ENCODE measurements around the gene CHD3.

DNA sequence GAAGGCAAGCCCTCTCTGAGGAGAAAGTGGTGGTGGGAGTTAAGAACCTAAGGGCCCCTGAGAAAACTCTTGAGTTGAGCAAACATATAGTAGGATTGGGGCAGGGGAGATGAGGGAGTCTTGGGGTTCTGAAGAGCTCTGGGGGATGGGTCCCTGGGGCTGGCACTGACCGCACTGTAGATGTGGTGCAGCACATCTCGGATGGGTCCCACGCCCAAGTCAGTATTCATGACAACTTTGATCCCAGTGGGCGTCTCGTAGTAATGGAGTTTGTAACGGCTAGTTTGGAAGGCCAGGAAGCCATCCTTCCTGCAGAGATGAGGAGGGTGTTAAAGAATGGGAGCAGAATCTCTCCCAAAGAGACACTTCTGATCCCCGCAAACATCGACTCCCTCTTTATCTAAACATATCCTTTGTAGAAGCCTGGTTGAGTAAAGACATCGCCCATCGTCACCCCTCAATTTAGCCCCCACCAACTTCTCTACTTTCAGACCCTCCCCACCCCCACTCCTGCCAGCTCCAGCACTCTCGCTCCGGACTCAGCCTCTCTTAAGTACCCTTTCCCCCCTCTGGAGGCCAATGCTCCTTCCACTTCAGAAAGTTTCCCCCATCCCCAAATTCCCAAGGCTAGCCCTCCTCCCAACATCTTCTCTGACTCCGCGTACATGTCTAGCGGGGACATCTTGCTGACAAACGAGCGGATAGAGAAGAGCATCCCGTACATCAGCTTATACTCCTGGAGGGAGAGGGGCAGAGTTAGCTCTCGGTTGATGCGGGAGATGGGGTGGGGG is 42.4 kb downstream of the CHD3 start:
- TF ChIP-seq, protein P1, sequence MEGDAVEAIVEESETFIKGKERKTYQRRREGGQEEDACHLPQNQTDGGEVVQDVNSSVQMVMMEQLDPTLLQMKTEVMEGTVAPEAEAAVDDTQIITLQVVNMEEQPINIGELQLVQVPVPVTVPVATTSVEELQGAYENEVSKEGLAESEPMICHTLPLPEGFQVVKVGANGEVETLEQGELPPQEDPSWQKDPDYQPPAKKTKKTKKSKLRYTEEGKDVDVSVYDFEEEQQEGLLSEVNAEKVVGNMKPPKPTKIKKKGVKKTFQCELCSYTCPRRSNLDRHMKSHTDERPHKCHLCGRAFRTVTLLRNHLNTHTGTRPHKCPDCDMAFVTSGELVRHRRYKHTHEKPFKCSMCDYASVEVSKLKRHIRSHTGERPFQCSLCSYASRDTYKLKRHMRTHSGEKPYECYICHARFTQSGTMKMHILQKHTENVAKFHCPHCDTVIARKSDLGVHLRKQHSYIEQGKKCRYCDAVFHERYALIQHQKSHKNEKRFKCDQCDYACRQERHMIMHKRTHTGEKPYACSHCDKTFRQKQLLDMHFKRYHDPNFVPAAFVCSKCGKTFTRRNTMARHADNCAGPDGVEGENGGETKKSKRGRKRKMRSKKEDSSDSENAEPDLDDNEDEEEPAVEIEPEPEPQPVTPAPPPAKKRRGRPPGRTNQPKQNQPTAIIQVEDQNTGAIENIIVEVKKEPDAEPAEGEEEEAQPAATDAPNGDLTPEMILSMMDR (IDR thresholded peaks at IDR 0.05): no peak
- TF ChIP-seq POLR2AphosphoS5 (IDR thresholded peaks at IDR 0.05; ENCODE audit: low read depth, low read length): no peak
- no peak for TF ChIP-seq SIN3A (IDR thresholded peaks at IDR 0.05; ENCODE audit: borderline replicate concordance, insufficient read depth, low read depth, low read length)
- TF ChIP-seq, protein P2, sequence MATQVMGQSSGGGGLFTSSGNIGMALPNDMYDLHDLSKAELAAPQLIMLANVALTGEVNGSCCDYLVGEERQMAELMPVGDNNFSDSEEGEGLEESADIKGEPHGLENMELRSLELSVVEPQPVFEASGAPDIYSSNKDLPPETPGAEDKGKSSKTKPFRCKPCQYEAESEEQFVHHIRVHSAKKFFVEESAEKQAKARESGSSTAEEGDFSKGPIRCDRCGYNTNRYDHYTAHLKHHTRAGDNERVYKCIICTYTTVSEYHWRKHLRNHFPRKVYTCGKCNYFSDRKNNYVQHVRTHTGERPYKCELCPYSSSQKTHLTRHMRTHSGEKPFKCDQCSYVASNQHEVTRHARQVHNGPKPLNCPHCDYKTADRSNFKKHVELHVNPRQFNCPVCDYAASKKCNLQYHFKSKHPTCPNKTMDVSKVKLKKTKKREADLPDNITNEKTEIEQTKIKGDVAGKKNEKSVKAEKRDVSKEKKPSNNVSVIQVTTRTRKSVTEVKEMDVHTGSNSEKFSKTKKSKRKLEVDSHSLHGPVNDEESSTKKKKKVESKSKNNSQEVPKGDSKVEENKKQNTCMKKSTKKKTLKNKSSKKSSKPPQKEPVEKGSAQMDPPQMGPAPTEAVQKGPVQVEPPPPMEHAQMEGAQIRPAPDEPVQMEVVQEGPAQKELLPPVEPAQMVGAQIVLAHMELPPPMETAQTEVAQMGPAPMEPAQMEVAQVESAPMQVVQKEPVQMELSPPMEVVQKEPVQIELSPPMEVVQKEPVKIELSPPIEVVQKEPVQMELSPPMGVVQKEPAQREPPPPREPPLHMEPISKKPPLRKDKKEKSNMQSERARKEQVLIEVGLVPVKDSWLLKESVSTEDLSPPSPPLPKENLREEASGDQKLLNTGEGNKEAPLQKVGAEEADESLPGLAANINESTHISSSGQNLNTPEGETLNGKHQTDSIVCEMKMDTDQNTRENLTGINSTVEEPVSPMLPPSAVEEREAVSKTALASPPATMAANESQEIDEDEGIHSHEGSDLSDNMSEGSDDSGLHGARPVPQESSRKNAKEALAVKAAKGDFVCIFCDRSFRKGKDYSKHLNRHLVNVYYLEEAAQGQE (IDR thresholded peaks at IDR 0.05; ENCODE audit: insufficient read depth in 1 of 2, low read depth in 2 of 2, low read length in 1 of 2): no peak
